ENCODE measurements around the gene AHNAK.

DNA sequence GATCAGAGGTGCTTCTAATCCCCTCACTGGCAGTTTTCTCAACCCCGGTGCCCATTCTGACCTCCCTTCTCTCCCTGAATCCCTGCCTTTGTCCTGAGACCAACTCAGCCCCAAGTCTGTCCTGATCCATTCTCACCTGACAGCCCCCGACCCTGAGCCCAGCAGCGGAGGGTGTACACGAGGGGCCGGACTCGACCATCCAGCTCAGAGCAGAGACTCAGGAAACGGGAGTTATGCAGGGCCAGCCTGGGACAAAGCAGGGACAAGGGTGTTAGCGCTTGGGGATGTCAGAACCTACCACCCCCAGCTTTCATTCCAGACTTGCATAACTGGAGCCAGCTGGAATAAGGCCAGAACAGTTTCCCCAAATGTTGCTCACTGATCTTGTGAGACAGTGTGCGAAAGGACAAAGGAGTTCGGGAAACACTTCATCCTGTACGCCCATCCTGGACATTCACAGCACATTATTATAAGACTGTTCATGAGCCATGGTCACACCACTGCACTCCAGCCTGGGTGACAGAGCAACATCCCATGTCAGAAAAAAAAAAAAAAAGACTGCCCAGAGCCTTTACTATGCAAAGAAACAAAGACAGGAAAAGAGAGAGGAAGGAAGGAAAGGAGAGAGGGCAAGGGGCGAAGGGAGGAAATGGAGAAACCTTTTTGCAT, 30.6 kb upstream of the AHNAK start:
- TF ChIP-seq, protein P1, sequence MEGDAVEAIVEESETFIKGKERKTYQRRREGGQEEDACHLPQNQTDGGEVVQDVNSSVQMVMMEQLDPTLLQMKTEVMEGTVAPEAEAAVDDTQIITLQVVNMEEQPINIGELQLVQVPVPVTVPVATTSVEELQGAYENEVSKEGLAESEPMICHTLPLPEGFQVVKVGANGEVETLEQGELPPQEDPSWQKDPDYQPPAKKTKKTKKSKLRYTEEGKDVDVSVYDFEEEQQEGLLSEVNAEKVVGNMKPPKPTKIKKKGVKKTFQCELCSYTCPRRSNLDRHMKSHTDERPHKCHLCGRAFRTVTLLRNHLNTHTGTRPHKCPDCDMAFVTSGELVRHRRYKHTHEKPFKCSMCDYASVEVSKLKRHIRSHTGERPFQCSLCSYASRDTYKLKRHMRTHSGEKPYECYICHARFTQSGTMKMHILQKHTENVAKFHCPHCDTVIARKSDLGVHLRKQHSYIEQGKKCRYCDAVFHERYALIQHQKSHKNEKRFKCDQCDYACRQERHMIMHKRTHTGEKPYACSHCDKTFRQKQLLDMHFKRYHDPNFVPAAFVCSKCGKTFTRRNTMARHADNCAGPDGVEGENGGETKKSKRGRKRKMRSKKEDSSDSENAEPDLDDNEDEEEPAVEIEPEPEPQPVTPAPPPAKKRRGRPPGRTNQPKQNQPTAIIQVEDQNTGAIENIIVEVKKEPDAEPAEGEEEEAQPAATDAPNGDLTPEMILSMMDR (IDR thresholded peaks at IDR 0.05) = no peak
- TF ChIP-seq POLR2A (IDR thresholded peaks at IDR 0.05) = no peak
